Esophagus squamous epithelium (tissue), 4 donors: ENCODE data around the gene RTN4RL1.

Source experiments
- CTCF ChIP-seq, 6 experiments: fragments of 450-650 bp in 4 of 6; fragments of 200-600 bp in 2 of 6; sonication (generic) in 2 of 6; IDR thresholded peaks; one replicate each; pipeline ENCODE4 v1.5.1; 2016 to 2019; ENCODE audit warnings: antibody characterized with exemption in 6 of 6, mild to moderate bottlenecking in 4 of 6, moderate library complexity in 4 of 6
- POLR2A ChIP-seq, 4 donors: fragments of 450-650 bp; IDR thresholded peaks; one replicate each; pipeline ENCODE4 v1.6.1; 2017; ENCODE audit warnings: antibody characterized with exemption in 4 of 4, mild to moderate bottlenecking in 4 of 4, moderate library complexity in 3 of 4

- no peak for TF ChIP-seq CTCF (IDR thresholded peaks at IDR 0.05)
- TF ChIP-seq POLR2A (IDR thresholded peaks at IDR 0.05) = no peak
Measured at GRCh38 chr17:1997927-1998742, 27.0 kb downstream of the RTN4RL1 start.
